D341Med (cell line): Measurements from ENCODE around the gene DOCK7.
"Not testable (repeated sequence)": the region's sequence is repeated elsewhere in the genome, so short reads cannot be mapped to it uniquely, and the experiment has no call there.

Source experiments
- DNase-seq: peaks from one replicate; pipeline ENCODE4 v3.0.0; 2012; ENCODE audit warnings: low spot score

DOCK7 gene, protein sequence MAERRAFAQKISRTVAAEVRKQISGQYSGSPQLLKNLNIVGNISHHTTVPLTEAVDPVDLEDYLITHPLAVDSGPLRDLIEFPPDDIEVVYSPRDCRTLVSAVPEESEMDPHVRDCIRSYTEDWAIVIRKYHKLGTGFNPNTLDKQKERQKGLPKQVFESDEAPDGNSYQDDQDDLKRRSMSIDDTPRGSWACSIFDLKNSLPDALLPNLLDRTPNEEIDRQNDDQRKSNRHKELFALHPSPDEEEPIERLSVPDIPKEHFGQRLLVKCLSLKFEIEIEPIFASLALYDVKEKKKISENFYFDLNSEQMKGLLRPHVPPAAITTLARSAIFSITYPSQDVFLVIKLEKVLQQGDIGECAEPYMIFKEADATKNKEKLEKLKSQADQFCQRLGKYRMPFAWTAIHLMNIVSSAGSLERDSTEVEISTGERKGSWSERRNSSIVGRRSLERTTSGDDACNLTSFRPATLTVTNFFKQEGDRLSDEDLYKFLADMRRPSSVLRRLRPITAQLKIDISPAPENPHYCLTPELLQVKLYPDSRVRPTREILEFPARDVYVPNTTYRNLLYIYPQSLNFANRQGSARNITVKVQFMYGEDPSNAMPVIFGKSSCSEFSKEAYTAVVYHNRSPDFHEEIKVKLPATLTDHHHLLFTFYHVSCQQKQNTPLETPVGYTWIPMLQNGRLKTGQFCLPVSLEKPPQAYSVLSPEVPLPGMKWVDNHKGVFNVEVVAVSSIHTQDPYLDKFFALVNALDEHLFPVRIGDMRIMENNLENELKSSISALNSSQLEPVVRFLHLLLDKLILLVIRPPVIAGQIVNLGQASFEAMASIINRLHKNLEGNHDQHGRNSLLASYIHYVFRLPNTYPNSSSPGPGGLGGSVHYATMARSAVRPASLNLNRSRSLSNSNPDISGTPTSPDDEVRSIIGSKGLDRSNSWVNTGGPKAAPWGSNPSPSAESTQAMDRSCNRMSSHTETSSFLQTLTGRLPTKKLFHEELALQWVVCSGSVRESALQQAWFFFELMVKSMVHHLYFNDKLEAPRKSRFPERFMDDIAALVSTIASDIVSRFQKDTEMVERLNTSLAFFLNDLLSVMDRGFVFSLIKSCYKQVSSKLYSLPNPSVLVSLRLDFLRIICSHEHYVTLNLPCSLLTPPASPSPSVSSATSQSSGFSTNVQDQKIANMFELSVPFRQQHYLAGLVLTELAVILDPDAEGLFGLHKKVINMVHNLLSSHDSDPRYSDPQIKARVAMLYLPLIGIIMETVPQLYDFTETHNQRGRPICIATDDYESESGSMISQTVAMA (N-terminal part only)

DNA sequence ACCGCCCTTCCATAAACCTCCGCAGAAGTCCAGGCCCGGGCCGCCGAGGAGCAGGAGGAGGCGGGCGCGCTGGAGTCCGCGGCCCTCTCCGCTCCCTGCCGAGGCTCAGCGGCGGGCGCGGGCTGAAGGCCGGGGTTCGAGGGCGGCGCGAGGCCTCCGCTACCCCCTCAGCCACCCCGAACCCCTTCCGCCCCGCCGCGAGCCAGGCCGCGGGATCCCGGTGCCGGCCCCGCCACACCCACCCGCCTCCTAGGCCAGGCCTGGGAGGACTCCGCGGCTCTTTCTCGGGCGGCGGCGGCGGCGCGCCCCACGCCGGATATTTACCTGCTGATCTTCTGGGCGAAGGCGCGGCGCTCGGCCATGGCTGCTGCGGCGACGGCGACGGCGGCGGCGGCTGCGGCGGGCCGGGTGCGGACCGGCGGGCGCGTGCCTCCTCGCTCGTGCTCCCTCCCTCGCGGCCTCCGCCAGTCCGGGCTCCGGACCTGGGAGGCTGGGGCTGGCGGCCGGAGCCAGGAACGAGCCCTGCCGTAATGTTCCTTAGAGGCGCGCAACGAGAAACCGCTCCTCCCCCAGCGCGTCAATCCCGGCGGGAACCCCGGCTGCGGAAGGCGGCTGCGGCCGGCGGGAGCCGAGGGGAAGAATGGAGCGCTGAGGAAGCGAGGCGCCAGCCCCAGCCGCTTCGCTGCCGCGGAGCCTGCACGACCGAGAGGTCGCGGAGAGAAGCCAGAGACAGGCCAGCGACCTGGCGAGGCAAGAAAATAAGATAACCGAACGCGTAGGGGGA lies at the start of gene DOCK7:
Gene DOCK7 (minus strand): TSS at position 484 of the 784 bp plus-strand sequence. CDS start 122 bp downstream, at position 362.
- DNase-seq, result peak; percentile 86

DNA sequence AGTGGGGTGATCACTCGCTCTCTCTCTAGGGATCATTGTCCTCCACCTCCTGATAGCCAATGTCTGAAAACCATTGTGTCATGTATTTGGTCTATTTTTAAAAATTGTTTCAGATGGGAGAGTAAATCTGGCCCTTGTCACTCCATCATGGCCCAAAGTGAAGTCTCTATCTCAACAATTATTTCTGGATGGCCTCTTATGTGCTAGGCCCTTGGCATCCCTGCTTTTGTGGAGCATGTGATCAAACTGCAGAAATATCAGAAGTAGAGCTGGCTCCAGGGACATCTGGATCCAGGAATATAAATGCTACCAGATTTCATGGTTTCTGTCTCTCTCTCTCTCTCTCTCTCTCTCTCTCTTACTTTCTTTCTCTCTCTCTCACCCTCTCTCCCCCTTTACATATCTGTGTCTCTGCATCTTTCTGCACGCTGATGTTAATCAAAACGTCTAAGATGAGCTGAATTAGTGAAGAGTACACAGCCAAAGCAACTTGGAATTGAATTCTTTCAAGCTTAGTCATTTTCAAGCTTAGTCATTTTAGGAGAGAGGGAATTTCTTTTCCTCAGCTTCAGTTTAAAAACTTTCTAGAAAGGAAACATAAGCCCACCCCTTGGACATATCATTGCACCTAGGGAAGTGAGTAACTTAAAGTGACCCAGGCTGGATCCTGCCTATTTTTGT lies 47.4 kb upstream of the DOCK7 start:
- no peak for DNase-seq

DNA sequence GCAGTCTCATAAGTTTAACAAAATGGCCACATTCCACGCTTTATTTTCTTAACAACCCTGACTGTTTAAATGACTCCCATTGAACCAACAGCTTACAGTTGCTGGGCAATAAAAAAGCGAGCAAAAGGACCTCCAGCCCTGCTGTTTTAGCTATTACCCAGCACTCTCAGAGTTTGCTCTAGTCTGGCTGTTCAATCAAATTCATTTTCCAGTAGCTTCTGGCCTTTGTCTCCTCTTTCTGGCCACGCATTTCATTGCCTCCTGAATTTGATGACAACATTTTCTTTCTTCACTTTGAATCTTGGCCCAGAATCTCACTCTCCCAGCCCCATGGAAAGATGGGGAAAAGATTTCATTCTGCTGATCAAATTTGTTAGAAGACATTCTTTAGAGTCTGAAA lies 44.1 kb upstream of the DOCK7 start:
- no peak for DNase-seq

DNA sequence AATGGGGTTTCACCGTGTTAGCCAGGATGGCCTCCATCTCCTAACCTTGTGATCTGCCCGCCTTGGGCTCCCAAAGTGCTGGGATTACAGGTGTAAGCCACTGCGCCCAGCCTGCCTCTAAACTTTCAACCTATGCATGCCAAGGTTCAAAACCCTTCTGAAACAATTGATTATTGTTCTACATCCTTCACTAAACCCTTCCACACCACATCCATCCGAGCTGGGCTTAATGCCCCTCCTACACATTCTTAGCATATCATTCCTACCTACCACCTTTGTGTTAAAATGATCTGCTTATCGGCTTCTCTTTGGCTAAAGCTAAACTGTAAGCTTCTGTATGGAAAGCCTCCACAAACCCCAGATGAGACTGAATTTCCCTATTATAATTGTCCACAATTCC lies 40.8 kb upstream of the DOCK7 start:
- no peak for DNase-seq

DNA sequence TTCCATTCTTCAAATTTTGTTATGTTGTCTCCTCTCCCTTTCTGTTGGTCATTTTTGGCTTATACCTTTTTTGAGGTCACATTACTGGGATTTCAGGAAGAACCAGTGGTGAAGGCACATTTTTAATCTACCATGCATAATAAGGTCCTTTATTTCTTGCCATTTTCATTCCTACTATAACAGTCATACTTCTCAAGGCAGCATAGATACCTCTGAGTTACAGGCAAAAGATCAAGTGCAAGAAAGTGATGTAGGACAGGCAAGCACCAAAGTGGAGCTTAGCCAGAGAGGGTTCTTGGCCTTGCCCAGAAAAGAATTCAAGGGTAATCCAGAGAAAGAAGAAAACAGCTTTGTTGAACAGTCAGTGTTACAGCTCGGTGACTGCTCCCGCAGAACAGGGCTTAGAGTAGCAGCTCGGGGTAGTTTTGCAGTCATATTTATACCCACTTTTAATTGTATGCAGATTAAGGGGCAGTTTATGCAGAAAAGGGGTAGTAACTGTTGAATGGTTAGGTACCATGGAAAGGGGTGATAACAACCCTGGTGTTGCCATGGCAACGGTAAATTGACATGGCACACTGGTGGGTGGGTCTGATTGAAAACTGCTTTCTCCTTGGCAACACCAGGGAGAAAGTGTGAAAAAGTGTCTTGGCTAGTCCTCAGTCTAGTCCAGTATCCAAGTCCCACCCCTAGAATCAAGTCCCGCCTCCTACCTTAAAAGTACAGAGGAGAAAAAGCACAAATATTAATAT lies 39.6 kb upstream of the DOCK7 start:
- DNase-seq, result no peak

DNA sequence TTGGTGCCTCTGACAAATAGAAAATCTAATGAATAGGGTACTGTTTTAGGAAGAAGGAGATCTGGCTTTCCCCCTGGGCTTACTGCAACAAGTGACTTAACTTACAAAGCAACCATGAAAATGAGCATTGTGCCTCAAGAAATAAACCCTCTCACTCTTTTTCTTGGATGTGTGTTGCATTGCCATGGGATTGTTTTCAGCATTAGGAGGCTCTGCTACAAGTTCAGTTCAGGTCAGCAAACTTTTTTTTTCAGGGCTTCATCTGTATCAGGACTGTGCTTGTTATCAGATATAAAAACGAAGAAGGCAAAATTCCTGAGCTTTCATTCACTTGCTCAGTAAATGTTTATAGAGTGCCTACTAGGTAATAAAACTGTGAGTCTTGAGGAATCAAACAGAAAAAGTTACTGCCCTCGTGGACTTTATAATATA lies 37.8 kb upstream of the DOCK7 start:
- DNase-seq, result no peak

DNA sequence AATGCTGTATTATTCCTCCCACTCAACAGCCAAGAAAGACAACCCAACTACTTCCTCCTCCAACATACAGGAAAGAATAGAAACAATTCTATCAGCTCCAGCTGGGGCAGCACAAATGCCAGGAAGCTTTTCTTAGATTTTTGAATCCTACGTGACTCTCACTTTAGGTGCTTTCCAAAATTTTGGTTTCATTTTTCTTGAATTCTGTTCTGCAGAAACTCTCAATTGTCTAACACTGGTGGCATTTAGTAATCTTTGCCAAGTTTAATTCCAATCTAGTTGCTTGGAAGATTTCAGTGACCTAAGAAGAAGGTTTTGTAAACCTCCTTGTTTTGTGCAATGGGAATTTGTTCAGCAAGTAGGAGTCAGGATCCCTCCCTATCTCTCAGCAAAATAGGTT lies 37.1 kb upstream of the DOCK7 start:
- DNase-seq, result no peak

DNA sequence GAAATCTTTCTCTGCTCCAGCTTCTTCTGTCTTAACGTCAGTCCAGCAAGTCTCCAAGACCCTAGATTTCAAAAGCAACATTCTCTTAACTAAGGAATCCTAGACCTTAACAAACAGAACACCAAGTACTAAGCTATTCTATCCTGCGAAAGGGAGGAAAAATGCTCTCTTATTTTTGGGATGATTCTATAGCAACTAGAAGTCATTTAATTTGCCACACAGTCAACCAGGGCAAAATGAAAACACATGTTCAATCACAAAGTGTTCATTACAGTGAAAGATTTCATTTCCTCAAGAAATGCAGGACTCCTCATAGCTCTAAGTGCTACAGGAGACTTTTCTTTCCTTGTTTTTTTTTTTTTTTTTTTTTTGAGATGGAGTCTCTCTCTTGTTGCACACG lies 36.2 kb upstream of the DOCK7 start:
- no peak for DNase-seq

DNA sequence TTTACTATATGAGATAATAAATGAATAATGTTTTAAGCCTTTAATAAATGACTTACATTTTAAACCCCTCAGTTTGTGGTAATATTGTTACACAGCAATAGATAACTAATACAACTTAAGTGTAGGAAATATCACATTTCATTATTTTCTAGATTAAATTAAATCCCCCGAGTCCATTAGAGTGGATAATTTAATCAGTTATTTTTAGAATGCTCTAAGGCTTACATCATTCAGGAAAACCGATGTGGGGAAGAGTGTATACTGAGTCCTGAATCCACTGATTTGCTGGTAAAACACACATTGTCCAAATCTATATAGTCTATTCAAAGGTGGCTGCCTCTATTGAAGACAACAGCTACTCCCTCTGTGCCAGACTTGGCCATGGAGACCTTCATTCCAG lies 35.7 kb upstream of the DOCK7 start:
- no peak for DNase-seq

DNA sequence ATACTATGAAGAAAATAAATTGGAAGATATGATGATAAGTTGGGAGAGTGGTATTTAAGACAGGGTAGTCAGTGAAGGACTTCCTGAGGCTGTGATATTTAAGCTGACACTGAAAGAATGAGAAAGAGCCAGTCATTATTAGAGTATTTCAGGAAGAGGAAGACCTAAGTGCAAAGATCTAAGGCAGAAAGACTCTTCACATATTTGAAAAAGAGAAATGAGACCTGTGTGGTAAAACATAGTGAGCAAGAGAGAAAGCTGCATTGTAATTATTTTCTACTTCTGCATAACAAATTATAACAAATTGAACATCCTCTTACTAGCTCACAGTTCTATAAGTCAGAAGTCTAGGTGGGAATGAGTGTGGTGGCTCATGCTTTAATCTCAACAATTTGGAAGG lies 34.6 kb upstream of the DOCK7 start:
- DNase-seq, result no peak

DNA sequence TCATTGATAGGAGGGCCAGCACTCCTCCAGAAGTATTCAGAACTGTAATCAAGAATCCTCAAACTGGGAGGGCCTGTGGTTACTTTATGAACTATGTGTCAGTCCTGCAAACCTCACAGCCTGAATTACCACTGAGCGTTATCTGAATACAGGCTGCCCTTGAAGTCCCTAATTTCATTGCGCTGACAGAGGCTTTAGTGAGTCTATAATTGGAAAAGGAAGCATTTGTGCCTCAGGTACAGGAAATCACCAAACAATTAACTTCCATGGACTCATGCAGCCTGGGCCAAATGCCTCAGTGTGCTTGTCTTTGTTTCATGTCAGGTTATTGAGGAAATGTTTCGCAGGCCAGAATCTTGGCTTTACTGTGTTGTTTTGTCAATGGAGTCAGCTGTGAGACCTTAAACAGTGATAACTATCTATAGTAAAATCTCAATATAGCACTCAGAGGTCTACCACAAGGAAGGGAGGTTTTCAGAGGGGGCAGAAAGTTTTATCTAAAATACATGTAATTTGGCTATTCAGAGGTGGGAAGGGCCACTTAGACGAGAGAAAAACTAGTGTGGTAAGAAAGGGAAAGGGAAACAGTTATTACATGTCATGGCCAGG lies 32.9 kb upstream of the DOCK7 start:
- no peak for DNase-seq

DNA sequence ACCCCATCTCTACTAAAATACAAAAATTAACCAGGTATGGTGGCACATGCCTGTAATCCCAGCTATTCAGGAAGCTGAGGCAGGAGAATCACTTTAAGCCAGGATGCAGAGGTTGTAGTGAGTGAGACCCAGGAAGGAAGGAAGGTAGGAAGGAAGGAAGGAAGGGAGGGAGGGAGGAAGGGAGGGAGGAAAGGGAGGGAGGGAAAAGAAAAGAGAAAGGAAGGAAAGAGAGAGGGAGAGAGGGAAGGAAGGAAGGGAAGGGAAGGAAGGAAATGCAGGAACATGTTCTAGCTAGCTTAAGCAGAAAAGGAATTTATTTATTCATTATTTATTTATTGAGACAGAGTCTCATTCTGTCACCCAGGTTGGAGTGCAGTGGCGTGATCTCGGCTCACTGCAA lies 30.2 kb upstream of the DOCK7 start:
- DNase-seq, result not testable (repeated sequence)

DNA sequence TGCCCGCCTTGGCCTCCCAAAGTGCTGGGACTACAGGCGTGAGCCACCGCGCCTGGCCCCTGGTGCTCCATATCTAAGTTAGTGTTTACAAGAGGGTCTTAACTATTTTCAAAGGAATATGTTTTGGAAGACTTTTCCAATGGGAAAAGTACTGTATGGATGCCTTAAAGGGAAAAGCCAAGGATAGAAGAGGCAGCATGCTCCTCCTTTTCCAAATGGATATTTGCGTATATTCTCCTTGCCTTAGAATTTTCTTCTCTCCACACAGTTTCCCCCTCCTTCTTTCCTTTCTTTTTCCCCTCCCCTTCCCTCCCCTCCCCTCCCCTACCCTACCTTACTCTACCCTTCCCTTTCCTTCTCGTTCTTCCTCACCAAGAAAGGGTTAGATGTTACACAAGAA lies 29.3 kb upstream of the DOCK7 start:
- DNase-seq, result no peak

DNA sequence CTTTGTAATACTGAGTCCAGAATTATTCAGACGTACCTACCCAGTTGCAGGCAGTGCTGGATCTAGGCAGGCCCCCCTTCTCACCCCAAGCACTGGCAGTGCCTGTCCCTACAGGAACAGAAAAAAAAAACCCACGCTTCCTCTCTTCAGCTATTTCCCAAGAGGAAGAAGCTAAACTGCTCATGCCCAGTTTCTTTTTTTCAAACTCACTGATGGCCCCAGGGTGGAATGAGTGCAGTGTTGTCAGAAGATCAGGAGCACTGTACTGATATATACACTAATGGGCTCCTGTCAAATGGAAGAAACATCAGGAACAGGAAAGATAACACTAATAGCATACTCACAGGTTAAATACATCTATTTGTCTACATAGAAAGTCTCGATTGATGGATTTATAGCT lies 28.2 kb upstream of the DOCK7 start:
- DNase-seq, result no peak

DNA sequence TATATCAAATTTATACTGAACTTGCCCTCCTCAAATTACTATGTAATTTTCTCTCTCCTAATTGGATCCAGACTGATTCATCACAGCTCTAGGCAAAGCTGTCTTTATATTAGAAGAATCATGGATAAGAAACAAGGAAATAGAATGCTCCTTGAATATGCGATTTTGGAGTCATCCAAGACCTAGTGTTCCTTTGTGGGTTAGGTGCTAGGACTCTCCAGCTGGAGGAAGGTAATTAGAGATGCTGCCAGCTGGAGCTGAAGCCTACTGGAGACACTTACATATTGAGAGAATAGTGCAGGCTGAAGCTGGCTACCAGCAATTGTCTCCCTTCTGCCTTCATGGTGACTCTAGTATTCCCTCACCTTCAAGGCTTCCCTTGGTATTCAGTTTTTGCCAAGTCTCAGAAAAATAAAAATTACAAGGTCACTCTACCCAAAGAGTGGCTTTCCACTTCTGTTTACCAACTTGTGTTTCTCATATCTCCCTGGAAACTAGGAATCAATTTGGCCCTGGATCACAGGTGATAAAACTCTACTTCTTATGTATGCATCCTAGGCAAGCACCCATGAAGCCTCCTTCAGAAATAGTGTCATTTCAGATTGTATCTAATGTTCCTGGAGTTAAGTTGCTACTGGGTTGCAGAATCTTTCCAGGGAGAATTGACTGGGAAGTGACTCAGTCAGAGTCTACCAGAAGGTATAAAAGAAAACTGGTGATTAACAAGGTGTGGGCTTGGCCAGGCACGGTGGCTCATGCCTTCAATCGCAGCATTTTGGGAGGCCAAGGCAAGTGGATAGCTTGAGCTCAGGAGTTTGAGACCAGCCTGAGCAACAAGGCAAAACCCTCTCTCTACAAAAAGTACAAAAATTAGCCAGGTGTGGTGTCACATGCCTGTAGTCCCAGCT lies 24.4 kb upstream of the DOCK7 start:
- DNase-seq, result no peak

DNA sequence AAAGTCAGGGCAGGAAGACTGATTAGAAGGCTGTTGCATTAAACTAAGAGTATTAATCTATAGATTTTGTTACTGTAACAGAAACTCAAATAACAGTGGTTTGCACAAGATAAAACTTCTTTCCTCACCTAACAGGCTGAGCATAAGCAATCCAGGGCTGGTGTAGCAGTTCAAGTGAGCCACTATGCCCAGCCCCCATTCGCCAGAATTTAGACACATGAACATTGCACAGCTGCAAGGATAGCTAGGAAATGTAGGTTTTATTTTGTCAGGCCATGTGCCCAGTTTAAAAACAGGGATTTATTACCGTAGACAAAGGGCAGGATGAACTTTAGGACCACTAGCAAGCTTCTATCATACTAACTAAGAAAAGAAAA lies 19.5 kb upstream of the DOCK7 start:
- no peak for DNase-seq

DNA sequence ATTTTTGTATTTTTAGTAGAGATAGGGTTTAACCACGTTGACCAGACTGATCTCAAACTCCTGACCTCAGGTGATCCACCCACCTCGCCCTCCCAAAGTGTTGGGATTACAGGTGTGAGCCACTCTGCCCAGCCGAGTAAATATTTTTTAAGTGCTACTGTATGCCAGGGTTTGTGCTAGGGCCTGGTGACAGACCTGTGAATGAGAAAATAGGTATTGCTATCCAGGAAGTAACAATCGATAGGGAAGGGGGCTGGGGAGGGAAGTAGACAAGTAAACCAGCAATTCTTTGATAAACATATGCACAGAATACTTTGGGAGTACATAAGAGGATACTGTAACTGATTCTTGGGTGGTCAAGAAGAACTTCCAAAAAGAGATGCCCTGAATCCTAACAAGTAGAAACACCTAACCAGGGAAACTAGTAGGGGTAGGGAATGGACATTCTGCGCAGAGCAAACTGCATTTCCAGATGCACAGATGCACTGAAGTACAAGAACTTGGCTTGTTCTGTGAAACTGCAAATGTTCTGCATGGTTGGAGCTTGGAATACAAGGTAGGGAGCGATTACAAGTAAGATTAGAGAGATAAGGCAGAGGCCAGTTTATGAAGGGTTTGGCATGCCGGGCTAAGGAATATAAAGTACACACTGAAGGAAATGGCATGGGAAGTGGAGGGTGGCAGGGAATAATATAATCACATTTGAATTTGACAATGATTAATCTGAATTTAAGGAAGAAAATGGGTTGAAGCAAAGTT lies 19.0 kb upstream of the DOCK7 start:
- no peak for DNase-seq

DNA sequence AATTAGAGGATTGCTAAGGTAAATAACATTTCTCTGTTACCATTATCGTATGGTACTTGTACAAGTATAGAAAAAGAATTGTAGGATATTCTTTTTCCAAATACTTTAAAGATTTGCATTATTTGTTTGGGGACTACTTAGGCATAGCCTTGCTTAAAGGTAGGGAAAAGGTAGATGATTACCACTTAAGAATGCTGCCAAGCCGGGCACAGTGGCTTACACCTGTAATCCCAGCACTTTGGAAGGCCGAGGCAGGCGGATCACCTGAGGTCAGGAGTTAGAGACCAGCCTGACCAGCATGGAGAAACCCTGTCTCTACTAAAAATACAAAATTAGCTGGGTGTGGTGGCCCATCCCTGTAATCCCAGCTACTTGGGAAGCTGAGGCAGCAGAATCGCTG lies 10.0 kb upstream of the DOCK7 start:
- not testable (repeated sequence) for DNase-seq
